HG03558 (cell line): ENCODE measurements around the gene CDH12.
"Not testable (repeated sequence)": the region's sequence is repeated elsewhere in the genome, so short reads cannot be mapped to it uniquely, and the experiment has no call there.

Experiments
- ATAC-seq: cut with Tn5 transposase; IDR thresholded peaks from one replicate; pipeline ENCODE4 v1.9.1; 2021; ENCODE audit warnings: moderate number of reproducible peaks; ENCODE audit not compliant: unreplicated experiment; ENCODE audit errors: extremely low read depth

Gene CDH12

DNA sequence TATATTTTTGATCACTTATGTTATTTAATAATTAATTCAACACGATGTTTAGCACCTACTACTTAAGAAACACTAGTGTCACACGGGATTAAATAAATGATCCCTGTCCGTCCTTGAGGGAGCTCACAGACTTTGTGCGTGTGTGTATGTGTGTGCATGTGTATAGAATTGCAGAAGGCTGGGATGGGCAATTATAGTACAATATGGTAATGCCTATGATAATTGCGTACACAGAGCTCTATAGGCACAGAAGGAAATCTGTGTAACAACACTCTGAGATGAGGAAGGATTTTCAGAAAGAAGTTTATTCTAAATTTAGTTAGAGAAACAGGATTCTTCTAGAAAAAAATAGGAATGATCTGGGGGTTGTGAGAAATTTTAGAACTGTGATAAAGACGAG is 76.9 kb downstream of the CDH12 start:
- ATAC-seq = no peak

DNA sequence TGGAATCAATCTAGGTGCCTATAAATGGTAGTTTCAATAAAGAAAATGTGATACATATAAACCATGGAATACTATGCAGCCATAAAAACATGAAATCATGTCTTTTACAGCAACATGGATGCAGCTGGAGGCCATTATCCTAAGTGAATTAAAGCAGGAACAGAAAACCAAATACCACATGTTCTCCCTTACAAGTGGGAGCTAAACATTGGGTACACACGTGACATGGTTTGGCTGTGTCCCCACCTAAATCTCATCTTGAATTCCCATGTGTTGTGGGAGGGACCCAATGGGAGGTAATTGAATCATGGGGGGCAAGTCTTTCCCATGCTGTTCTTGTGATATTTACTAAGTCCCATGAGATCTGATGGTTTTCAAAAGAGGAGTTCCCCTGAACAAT is 78.9 kb downstream of the CDH12 start:
- ATAC-seq = not testable (repeated sequence)

DNA sequence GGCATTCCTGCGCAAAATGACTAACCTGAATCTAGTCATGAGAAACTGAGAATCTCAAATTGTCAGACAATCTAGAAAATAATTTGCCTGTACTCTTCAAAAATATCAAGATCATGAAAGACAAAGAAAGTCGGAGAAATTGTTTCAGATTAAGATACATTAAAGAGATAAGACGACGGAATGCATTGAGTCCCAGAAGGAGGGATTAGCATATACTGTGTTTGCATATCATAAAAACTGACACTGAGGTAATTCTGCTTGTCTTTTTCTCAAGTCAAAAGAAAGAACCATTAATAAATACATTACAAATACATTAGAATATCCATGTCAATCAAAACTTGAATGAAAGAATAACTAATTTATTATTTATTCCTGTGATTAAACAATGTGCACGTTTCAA is 88.4 kb downstream of the CDH12 start:
- ATAC-seq = no peak

DNA sequence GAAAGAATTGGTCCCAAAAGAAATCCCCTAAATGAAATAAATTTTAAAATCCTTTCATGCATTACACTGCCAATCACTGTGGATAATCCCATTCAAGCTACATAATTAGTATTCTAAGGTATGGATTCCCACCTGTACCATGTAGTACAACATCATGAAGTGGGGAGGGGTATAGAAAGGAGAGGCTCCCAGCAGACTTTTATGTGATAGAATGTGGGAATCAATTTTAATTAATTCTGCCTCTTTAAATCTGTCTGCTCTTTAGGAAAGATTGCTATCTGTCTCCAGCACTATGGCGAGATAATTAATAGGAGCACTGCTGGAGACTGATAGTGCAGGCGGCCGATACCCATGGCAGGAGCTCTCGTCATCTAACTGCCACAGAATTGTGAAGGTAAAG is 95.4 kb downstream of the CDH12 start:
- no peak for ATAC-seq

DNA sequence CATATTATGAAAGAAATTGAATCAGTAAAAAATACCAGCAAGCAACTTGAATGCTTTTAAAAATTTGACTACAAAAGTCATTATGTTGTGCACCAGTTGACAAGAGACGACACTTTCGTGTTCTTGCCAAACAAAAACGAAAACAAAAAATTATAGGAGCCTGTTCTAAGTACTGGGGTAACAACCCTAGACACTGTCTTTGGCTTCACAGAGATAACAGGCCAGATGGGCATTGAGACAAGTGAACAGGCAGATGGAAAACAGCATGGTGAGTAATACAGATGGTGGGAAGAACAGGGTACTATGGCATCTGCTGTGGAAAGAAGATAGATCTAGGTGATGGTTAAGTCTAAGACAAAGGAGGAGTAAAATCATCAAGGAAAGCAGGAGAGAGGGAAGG is 99.0 kb downstream of the CDH12 start:
- ATAC-seq = no peak

DNA sequence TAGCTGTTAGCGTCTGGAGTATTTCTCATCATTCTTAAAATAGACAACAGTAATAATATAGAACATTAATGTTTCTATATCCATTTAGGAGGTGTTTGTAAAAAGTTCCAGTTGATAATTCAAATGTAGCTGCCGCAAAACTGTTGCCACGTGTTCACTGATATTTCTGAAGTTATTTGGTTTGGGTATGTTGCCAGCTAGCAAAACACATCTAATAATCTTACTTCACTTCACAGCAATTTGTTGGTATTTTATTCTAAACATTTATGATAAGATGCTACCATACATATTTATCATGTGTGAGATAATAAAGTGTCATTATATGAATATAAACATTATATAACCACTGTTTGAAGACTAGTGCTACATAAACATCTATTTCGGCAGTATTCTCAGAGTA is 101.6 kb downstream of the CDH12 start:
- ATAC-seq = no peak

DNA sequence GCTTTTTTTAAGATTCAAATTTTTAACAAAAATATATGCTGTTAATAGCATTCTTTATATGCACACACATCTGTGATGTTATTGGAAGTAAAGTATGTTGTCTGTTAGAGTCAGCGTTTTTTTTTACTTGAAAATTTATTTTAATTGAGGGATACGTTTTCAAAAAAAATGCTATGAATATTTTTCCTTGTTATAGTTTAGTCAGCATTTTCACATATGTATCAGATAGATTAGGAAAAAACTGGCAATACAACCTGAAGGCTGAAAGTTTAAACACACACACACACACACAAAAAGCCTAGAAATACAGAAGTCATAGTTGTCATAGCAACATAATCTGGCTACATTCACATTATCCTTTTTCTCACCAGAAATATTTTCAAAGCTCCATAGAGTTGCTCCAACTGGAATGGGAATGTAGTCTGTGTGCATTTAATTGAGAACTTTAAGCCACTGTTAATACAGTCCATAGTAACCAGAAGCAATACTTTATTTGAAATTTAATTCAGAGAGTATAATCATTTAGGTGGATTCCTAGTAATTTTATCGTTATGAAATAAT is 116.6 kb downstream of the CDH12 start:
- no peak for ATAC-seq

DNA sequence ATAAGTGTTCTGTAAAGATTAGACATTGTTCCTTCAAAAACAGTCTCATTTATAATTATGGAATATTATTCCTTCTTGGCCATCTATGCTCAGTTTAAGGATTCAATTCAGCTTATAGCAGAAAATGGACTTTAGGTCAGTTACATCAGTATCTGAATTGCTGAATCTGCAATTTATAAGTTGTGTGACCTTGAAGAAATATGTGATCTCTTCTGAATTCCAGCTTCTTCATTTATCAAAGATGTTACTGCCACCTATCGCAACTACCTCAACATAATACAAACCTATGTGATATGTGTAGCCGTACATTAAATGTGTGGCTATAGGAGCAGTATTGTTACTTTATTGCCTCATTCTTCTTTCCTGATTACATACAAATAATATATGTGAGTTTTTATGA is 118.2 kb downstream of the CDH12 start:
- no peak for ATAC-seq

DNA sequence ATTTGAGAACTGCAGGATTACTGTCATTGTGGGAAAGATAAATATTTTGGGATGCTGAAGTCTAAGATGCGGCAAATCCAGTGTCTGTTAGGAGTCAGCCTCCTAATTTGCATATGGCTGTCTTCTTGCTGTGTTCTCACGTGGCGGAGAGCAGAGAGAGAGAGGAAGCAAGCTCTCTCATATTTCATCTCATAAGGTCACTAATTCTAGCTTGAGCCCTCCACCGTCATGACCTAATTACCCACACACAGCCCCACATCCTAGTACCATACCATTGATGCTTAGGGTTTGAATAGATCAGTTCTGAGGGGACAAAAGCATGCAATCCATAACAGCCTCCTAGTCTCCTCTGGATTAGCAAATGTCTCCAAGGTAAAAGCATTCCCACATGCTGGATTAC is 124.5 kb downstream of the CDH12 start:
- no peak for ATAC-seq

DNA sequence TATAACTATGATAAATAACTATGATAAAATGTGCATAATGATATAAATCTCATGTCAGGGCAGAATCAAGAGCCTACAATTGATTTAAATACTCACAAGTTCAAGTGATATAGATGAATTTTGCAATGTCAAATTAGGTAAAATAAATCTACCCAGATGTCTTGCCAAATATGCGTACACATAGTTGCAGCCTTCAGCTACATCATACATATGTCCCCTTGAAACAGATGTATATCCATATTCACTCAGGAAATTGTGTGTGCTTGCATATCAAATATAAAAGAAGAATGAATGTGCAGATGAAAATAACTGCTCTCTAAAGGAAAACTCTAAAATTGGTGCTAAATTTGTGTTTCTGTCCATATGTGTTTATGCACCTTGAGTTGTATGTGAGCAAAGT is 130.7 kb downstream of the CDH12 start:
- ATAC-seq = no peak

DNA sequence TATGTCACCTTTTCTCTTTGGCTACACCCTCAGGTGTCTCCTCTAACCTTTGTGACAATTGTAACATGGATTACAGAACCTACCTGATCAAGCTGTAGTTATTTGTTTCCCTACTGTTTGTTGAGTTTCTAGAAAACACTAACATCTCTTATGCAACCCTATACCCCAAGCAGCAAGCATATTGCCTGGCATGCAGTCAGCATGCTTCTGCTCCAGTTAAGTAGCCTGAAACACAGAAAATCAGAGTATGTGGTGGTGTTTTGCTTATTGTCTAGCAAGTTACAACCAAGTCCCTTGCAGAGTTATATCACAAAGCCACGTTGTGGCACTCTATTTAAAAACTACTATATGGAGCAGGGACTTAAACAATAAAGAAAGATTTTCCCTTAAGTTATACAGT is 131.1 kb downstream of the CDH12 start:
- no peak for ATAC-seq

DNA sequence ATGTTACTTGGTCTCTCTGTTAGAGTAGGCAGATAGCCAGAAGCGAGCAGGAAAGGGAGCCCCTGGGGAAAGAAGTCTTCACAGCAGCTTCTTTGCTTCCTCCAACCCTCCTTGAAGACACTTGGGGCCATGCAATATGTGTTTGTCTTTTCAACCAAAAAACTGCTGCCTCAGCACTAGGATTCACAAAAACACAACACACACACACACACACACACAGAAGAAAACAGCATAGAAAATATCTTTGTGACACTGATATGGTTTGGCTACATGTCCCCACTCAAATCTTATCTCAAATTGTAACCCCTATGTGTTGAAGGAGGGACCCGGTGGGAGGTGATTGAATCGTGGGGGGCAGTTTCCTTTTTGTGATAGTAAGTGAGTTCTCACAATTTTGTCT is 133.3 kb downstream of the CDH12 start:
- ATAC-seq = no peak

DNA sequence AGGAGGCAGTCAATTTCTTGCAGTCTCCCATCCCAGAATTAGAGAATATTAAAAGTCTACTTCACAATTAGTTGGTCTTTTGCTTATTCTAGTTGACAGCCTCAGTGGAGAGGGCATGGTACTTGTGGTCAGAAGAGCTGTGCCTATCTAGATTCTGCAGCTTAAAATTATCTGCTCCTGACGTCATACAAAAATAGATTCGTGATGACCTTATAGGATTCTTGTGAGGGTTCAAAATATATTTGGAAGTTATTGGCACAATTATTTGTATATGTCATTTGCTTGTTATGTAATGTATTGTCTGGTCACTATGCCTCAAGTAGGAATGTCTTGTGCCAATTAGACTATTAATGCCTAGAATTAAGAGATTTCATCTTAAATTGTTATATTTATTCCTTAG is 142.5 kb downstream of the CDH12 start:
- ATAC-seq = no peak

DNA sequence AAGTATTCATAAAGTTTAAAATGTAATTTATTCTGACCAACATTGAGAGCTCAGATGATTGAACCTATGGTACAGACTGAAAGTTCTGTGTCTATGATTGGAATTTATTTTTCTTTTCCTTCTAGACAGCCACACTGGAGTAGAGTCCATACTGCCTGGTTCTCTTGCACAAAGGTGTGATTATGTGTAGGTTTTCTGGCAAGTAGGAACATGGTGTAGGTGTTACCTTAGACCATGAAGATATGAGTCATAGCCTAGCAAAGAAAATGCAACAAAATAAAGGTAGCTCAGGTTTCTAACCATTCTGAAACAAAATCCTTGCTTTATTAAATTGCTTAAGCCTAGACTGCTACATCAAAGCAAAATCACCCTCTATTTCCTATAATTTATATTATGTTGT is 143.4 kb downstream of the CDH12 start:
- ATAC-seq = no peak

DNA sequence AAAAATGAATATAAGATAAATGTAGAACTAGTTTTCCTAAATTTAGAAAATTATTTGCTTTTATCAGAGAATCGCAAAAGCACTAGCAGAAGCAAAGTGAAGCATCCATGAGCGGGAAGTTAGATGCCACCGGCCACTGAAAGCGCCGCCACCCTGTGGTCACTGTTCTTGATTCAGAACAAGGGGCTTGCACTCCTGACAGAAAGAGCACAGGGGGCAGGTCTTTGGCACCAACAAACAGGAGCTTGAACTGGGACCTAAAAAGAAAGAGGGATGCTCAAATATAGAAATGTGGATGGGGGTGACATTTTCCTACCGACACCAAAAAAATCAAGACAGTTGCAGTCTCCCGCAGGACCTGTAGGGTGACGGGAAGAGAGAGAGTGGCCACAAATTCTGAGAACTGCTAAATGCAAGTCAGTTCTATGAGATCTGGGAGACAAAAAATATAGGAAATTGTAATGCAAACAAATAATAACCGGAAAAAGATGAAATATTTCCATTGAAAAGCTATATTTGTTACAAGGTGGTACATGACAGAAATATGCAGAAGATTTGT is 144.3 kb downstream of the CDH12 start:
- no peak for ATAC-seq

DNA sequence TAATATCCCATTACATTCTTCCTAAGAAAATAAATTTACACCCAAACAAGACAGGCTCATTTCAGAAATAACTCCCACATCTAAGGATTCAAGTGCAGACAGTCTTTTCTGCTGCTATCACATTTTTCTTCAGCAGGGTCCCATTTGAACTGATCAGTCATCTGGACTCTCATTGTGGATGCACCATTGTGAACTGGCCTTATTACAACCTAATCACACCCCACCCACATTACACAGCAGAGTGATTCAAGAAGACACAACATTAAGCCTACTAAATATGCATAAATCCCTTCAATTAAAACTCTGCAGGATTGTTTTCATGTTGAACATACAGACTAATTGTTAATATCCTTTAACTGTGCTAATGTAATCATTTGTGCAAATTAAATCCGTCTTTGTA is 146.2 kb downstream of the CDH12 start:
- ATAC-seq = no peak

DNA sequence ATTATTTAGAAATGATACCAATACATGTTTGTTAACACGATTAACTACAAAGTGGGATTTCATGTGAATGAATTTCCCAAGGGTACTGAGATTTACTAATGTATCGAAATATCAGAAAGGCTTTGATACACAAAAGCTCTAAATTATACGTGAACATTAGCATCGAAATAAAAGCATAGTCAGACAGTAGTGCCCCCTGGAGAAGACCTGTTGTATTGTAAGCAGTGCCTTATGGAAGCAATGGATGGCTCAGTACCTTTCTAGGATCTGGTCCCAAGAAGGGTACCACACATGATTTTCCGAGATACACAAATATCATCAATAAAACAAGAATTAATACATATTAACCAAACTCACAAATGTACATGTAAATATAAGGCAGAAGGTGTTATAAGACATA is 153.8 kb downstream of the CDH12 start:
- no peak for ATAC-seq

DNA sequence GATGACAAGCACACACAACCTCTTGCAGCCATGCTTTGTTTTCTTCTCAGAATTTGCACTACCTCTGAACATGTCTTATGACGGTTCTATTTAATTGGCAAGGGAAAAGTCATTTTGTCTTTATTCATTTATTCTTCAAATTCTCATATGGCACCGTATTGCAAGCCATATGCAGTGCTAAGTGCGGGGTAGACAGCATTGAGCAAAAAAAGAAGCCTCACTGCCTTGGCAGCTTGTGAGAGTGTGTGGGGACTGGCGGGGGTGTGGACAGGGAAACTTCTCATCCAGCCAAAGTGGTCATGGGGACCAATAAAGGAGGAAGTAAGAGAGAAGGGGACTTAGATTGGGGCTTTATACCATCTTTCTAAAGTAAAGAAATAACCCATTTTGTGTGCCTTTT is 160.0 kb downstream of the CDH12 start:
- no peak for ATAC-seq

DNA sequence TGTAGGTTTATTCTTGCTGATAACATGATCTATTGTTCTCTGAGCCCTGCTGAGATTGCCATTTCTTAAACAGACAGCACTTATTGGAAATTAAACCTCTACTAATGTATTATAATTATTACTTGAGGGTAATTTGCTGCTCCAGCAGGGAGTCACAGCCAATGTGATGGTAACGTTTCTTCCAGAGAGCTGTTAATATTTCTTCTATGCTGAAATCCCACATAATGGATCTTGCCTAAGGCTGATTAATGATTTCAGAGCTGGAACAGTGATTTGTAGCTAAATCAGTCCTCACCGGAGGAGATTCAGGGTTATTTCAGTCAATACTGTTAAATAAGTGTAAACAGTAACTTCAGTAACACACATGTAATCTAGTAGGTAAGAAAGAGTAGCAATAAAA is 170.1 kb downstream of the CDH12 start:
- no peak for ATAC-seq

DNA sequence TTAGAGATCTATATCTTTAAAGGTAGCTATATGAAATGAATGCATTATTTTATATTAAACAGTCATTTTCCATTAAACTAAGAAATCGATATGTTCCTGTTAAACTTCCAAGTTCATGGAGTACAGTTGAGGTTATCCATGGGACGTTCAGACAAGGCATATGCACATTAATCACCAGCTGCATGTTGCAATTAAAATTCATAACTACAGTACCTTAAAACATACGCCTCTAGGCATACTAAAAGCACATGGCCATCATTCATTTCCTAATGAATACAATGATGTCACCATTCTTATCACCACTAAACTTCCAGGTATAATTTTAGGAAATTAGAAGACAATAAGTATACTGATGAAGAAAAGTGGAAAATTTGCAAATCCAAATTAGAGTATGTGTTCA is 174.3 kb downstream of the CDH12 start:
- no peak for ATAC-seq

DNA sequence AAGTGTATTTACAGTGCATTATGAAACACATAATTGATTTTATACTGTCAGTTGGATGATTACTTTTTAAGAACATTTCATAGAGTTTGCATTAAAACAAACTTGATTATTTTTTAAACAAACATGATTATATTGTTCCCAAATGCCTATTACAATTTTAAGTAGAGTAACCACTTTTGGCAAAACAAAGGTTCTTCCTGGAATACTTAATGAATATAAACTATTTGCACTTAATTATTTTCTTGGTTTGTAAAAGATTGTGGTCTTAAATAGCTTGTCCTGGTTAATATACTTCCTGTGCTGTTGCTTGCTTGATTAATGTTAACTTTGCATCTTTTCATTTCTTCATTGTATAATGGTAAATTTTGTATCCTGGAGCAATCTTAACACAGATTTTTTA is 180.0 kb downstream of the CDH12 start:
- ATAC-seq = no peak

DNA sequence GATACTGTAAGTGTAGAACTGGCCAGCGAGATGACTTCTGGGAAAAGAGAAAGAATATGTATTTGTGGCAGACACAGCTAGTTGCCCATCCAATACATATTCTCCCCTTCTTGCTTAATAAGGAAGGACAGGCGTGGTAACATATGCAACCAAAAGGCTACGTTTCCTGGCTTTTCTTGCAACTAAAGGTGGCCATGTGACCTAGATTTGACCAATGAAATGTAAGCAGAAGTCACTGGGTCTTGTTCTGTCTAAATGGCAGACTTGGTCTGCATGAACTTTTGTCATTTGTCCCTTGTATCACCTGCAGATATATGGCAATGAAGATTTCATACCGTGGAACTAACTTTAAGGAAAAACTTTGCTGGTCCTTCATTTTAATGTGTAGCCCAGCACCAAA is 183.8 kb downstream of the CDH12 start:
- ATAC-seq = no peak

DNA sequence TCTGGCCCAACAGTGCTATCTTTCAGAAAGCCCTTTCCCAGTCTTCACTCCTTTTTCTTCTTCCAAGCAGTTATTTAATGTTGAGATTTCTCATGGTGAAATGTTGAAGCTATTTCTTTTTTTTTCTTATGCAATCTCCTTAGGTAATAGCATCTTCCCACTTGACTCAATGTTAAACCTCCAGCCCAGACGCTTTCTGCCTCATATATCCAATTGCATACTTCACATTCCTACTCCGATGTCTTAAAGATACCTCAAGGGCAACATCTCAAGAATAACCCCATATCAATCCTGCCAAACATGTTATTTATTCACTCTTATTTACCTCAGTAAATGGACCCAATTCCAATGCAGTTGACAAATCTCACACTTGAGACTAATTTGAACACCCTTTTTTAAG is 187.3 kb downstream of the CDH12 start:
- ATAC-seq = no peak
